Activated T-cell treated with anti-CD3 and anti-CD28 coated beads, Interleukin-2, amount 50 U/mL, for 24 hours (primary cell): ENCODE measurements around the gene TGFBR1.

Experiments used
- DNase-seq: peaks from one replicate; pipeline ENCODE4 v3.0.0-alpha.2; 2020
- H3K27ac Mint-ChIP-seq: 2 replicates; pipeline ENCODE4 v1.8.0; 2020; ENCODE audit warnings: mild to moderate bottlenecking, mixed read lengths
- H3K27me3 Mint-ChIP-seq: 2 replicates; pipeline ENCODE4 v1.8.0; 2020; ENCODE audit warnings: mixed read lengths
- H3K36me3 Mint-ChIP-seq: 2 replicates; pipeline ENCODE4 v1.8.0; 2020; ENCODE audit warnings: low read depth, mixed read lengths
- H3K4me1 Mint-ChIP-seq: 2 replicates; pipeline ENCODE4 v1.8.0; 2020; ENCODE audit warnings: low read depth, mixed read lengths
- H3K4me3 Mint-ChIP-seq: 2 replicates; pipeline ENCODE4 v1.8.0; 2020; ENCODE audit warnings: mild to moderate bottlenecking, moderate library complexity, mixed read lengths
- H3K9me3 Mint-ChIP-seq: 2 replicates; pipeline ENCODE4 v1.8.0; 2020; ENCODE audit warnings: mixed read lengths

TGFBR1 gene

GRCh38 chr9:99171225-99172123 lies 66.6 kb downstream of the TGFBR1 start:
- Mint-ChIP-seq H3K36me3 (no peaks in the 10 kb centered on the region), H3K9me3 (no peaks in the 10 kb centered on the region), H3K27me3 (peaks cover 12% of the 10 kb centered on the region), H3K4me1 (peaks cover 25% of the 10 kb centered on the region), H3K27ac (no peak overlapping the region), H3K4me3 (no peak overlapping the region)
- DNase-seq, result no peak

GRCh38 chr9:99172124-99173091 lies 67.5 kb downstream of the TGFBR1 start:
- Mint-ChIP-seq H3K4me3 (no peak overlapping the region), H3K27me3 (peaks cover 12% of the 10 kb centered on the region)

GRCh38 chr9:99173570-99174504 lies 68.9 kb downstream of the TGFBR1 start:
- H3K36me3 Mint-ChIP-seq, result no peaks in the 10 kb centered on the region
- peaks cover 12% of the 10 kb centered on the region for H3K27me3 Mint-ChIP-seq
- peaks cover 11% of the 10 kb centered on the region for H3K4me1 Mint-ChIP-seq
- no peak overlapping the region for H3K4me3 Mint-ChIP-seq
- H3K27ac Mint-ChIP-seq, result no peak overlapping the region
- H3K9me3 Mint-ChIP-seq, result no peaks in the 10 kb centered on the region
- no peak for DNase-seq

More at GRCh38 chr9:99172124-99173091, 67.5 kb downstream of the TGFBR1 start:
- Mint-ChIP-seq H3K36me3 (no peaks in the 10 kb centered on the region), H3K9me3 (no peaks in the 10 kb centered on the region), H3K27ac (no peak overlapping the region), H3K4me1 (peaks cover 20% of the 10 kb centered on the region)
- DNase-seq, result no peak

GRCh38 chr9:99176527-99177013 lies 71.7 kb downstream of the TGFBR1 start:
- no peak overlapping the region for H3K27ac Mint-ChIP-seq
- peaks cover 36% of the 10 kb centered on the region for H3K4me1 Mint-ChIP-seq
- DNase-seq, result no peak
- no peak overlapping the region for H3K4me3 Mint-ChIP-seq
- H3K9me3 Mint-ChIP-seq, result no peaks in the 10 kb centered on the region
- peaks cover 10% of the 10 kb centered on the region for H3K27me3 Mint-ChIP-seq
- no peaks in the 10 kb centered on the region for H3K36me3 Mint-ChIP-seq

- peaks cover 48% of the 10 kb centered on the region for H3K4me1 Mint-ChIP-seq
- no peaks in the 10 kb centered on the region for H3K36me3 Mint-ChIP-seq
- H3K9me3 Mint-ChIP-seq, result no peaks in the 10 kb centered on the region
- H3K4me3 Mint-ChIP-seq, result no peak overlapping the region
- no peak overlapping the region for H3K27ac Mint-ChIP-seq
- H3K27me3 Mint-ChIP-seq, result peaks cover 4% of the 10 kb centered on the region
- DNase-seq, result no peak
Observed at GRCh38 chr9:99177576-99178366, 72.9 kb downstream of the TGFBR1 start.

- DNase-seq, result no peak
- Mint-ChIP-seq H3K27ac (no peak overlapping the region), H3K4me3 (no peak overlapping the region), H3K36me3 (no peaks in the 10 kb centered on the region), H3K9me3 (no peaks in the 10 kb centered on the region), H3K4me1 (peaks cover 53% of the 10 kb centered on the region), H3K27me3 (no peaks in the 10 kb centered on the region)
Observed at GRCh38 chr9:99178912-99179872, 74.3 kb downstream of the TGFBR1 start.

- no peak for DNase-seq
- peak overlapping the region; percentile 82 for H3K27ac Mint-ChIP-seq
- H3K27me3 Mint-ChIP-seq, result no peaks in the 10 kb centered on the region
- no peak overlapping the region for H3K4me3 Mint-ChIP-seq
- no peaks in the 10 kb centered on the region for H3K9me3 Mint-ChIP-seq
- H3K4me1 Mint-ChIP-seq, result peaks cover 60% of the 10 kb centered on the region
- H3K36me3 Mint-ChIP-seq, result no peaks in the 10 kb centered on the region
Observed at GRCh38 chr9:99180199-99180598, 75.3 kb downstream of the TGFBR1 start.

- peaks cover 61% of the 10 kb centered on the region for H3K4me1 Mint-ChIP-seq
- H3K9me3 Mint-ChIP-seq, result no peaks in the 10 kb centered on the region
Observed at GRCh38 chr9:99180662-99181061, 75.7 kb downstream of the TGFBR1 start.

GRCh38 chr9:99181206-99181605 lies 76.3 kb downstream of the TGFBR1 start:
- DNase-seq, result no peak
- no peak overlapping the region for H3K4me3 Mint-ChIP-seq
- peak overlapping the region; percentile 82 for H3K27ac Mint-ChIP-seq
- H3K4me1 Mint-ChIP-seq, result peaks cover 61% of the 10 kb centered on the region
- H3K27me3 Mint-ChIP-seq, result no peaks in the 10 kb centered on the region
- no peaks in the 10 kb centered on the region for H3K36me3 Mint-ChIP-seq
- H3K9me3 Mint-ChIP-seq, result no peaks in the 10 kb centered on the region

More at GRCh38 chr9:99180662-99181061, 75.7 kb downstream of the TGFBR1 start:
- H3K27me3 Mint-ChIP-seq, result no peaks in the 10 kb centered on the region
- no peaks in the 10 kb centered on the region for H3K36me3 Mint-ChIP-seq
- peak overlapping the region; percentile 82 for H3K27ac Mint-ChIP-seq
- no peak for DNase-seq
- peak overlapping the region; percentile 34 for H3K4me3 Mint-ChIP-seq

GRCh38 chr9:99181621-99182020 lies 76.7 kb downstream of the TGFBR1 start:
- H3K4me1 Mint-ChIP-seq, result peaks cover 61% of the 10 kb centered on the region
- H3K36me3 Mint-ChIP-seq, result no peaks in the 10 kb centered on the region
- H3K9me3 Mint-ChIP-seq, result no peaks in the 10 kb centered on the region
- H3K27me3 Mint-ChIP-seq, result no peaks in the 10 kb centered on the region
- H3K27ac Mint-ChIP-seq, result peak overlapping the region; percentile 82
- no peak for DNase-seq
- H3K4me3 Mint-ChIP-seq, result peak overlapping the region; percentile 2

GRCh38 chr9:99182356-99182755 lies 77.4 kb downstream of the TGFBR1 start:
- H3K9me3 Mint-ChIP-seq, result no peaks in the 10 kb centered on the region
- no peak for DNase-seq
- no peak overlapping the region for H3K4me3 Mint-ChIP-seq
- H3K4me1 Mint-ChIP-seq, result peaks cover 61% of the 10 kb centered on the region
- no peaks in the 10 kb centered on the region for H3K27me3 Mint-ChIP-seq
- no peaks in the 10 kb centered on the region for H3K36me3 Mint-ChIP-seq
- no peak overlapping the region for H3K27ac Mint-ChIP-seq

GRCh38 chr9:99183616-99184015 lies 78.7 kb downstream of the TGFBR1 start:
- H3K4me1 Mint-ChIP-seq, result peaks cover 61% of the 10 kb centered on the region
- H3K4me3 Mint-ChIP-seq, result no peak overlapping the region
- H3K27ac Mint-ChIP-seq, result no peak overlapping the region

More at GRCh38 chr9:99183616-99184015, 78.7 kb downstream of the TGFBR1 start:
- Mint-ChIP-seq H3K27me3 (no peaks in the 10 kb centered on the region), H3K9me3 (no peaks in the 10 kb centered on the region), H3K36me3 (no peaks in the 10 kb centered on the region)
- DNase-seq, result no peak
